Esophagus squamous epithelium (tissue), 5 donors: ENCODE measurements around the gene HAPLN3. TPM values are rescaled to one million over a fixed set of nuclear protein-coding genes. Genes with fewer than 3 reads are reported as not detected.

ENCODE experiments used
- DNase-seq: peaks from one replicate; lab custom pipeline; 2025; lab: John Stamatoyannopoulos, UW
- H3K27ac ChIP-seq, 4 donors: fragments of 200-600 bp; sonication (generic); one replicate each; pipeline ENCODE4 v1.5.1; 2016 to 2019; ENCODE audit warnings: mild to moderate bottlenecking in 1 of 4
- H3K27me3 ChIP-seq, 4 donors: fragments of 200-600 bp; sonication (generic); 1 replicate in 3 of 4; 2 replicates in 1 of 4; pipeline versions ENCODE4 v1.5.1 to v1.6.0; 2017 to 2021; ENCODE audit warnings: antibody characterized with exemption in 1 of 4
- H3K36me3 ChIP-seq, 3 donors: fragments of 200-600 bp; sonication (generic); one replicate each; pipeline ENCODE4 v1.5.1; 2016 to 2019
- H3K4me1 ChIP-seq, 3 donors: fragments of 200-600 bp; sonication (generic); one replicate each; pipeline ENCODE4 v1.5.1; 2017 to 2019
- H3K4me3 ChIP-seq, 4 donors: fragments of 200-600 bp; sonication (generic); 1 replicate in 3 of 4; 2 replicates in 1 of 4; pipeline ENCODE4 v1.5.1; 2016 to 2019; ENCODE audit warnings: mild to moderate bottlenecking in 2 of 4, moderate library complexity in 1 of 4
- H3K9me3 ChIP-seq, 3 donors: fragments of 200-600 bp; sonication (generic); one replicate each; pipeline ENCODE4 v1.5.1; 2016 to 2019
- CTCF ChIP-seq, 6 experiments: fragments of 450-650 bp in 4 of 6; fragments of 200-600 bp in 2 of 6; sonication (generic) in 2 of 6; IDR thresholded peaks; one replicate each; pipeline ENCODE4 v1.5.1; 2016 to 2019; ENCODE audit warnings: antibody characterized with exemption in 6 of 6, mild to moderate bottlenecking in 4 of 6, moderate library complexity in 4 of 6
- POLR2A ChIP-seq, 4 donors: fragments of 450-650 bp; IDR thresholded peaks; one replicate each; pipeline ENCODE4 v1.6.1; 2017; ENCODE audit warnings: antibody characterized with exemption in 4 of 4, mild to moderate bottlenecking in 4 of 4, moderate library complexity in 3 of 4
- WGBS, 2 donors: methylation state at CpG; one replicate each; pipeline ENCODE4 v1.1.5; 2018; 5-methylcytosine and 5-hydroxymethylcytosine counted together
- intact Hi-C: fragments of 100-400 bp; cut with DNase I; formaldehyde crosslinking; loops from one replicate; pipeline ENCODE4 v1.15.0; 2022
- total RNA-seq, 4 donors: library from RNA; depleted of rRNA; stranded (reverse); fragments of >200 nt; gene quantifications; one replicate each; pipeline ENCODE4 v1.1.0, GENCODE V29; 2016
- donor health status: DM: yes; HTN: yes; CAD: no.

HAPLN3 gene
- total RNA-seq, 4 donors from 2014 or later = 3.1 to 9.4 (median 7.8) TPM

DNA sequence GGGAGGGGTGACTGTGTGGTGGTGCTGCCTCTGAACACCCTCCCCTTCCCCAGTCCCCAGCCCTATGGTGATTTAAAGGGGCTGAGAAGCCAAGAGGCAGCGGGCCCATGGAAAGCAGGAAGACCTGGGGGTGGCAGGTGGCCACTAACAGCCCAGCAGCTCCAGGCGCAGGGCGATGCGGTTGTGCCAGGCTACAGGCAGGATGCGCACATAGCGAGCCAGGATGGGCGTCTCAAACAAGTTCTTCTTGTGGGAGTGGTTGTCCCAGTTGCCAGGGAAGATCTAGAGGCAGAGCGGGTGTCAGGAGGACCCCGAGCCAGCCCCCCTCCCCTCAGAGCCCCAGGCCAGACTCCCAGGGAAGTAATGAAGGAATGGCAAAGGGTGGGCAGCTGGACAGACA, 3.9 kb upstream of the HAPLN3 start:
- peaks cover 26 to 49% (median 36%) of the 10 kb centered on the region in 3 donors for H3K4me1 ChIP-seq
- H3K4me3 ChIP-seq = no peak overlapping the region
- no peaks in the 10 kb centered on the region for H3K9me3 ChIP-seq
- DNase-seq = no peak
- H3K27me3 ChIP-seq = peaks cover 0 to 16% (median 0%) of the 10 kb centered on the region in 4 donors
- 79 to 93% methylated on average over 5 to 7 of the region's 9 CpGs for WGBS, 2 donors
- H3K36me3 ChIP-seq = peaks cover 9 to 50% (median 18%) of the 10 kb centered on the region in 3 donors
- no peak for TF ChIP-seq POLR2A (IDR thresholded peaks at IDR 0.05)
- TF ChIP-seq CTCF (IDR thresholded peaks at IDR 0.05) = no peak
- H3K27ac ChIP-seq = peak overlapping the region in 1 of 4 donors; percentile 17
- intact Hi-C loops = no loop called here

DNA sequence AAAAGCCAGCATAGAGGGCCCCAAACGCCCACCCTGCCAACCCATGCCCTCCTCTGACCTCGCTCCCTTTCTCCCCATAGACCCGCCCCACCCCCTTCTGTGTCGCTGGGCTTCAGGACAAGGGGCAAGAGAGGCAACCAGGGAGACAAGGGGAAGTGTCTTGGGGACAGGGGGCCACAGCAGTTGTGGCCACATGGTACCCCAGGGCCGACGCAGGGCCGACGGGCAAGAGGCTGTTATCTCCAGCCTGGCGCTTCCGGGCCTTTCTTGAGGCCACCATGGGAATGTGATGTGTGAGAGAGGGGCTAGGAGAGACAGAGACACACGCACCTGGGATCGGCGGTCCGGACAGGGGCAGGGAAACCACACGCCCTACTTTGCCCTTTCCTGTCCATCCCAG, 3.4 kb upstream of the HAPLN3 start:
- no peak for DNase-seq
- peaks cover 0 to 20% (median 0%) of the 10 kb centered on the region in 4 donors for H3K27me3 ChIP-seq

GRCh38 chr15:88897456-88898194, 2.3 kb upstream of the HAPLN3 start:
- H3K9me3 ChIP-seq = no peaks in the 10 kb centered on the region
- H3K36me3 ChIP-seq = peaks cover 6 to 36% (median 7%) of the 10 kb centered on the region in 3 donors
- intact Hi-C loops = no loop called here
- 0 to 10% methylated on average over 4 to 5 of the region's 12 CpGs for WGBS, 2 donors
- H3K27ac ChIP-seq = peak overlapping the region; percentile 8 to 73 (median 68)
- peak overlapping the region in 2 of 4 donors; percentile 12 to 14 for H3K4me3 ChIP-seq
- peaks cover 0 to 25% (median 0%) of the 10 kb centered on the region in 4 donors for H3K27me3 ChIP-seq
- DNase-seq = no peak
- TF ChIP-seq CTCF (IDR thresholded peaks at IDR 0.05) (peak; percentile 43 to 79 (median 68)), POLR2A (IDR thresholded peaks at IDR 0.05) (no peak)
- peaks cover 29 to 52% (median 36%) of the 10 kb centered on the region in 3 donors for H3K4me1 ChIP-seq

More for the DNA sequence above, 3.4 kb upstream of the HAPLN3 start:
- Histone ChIP-seq H3K36me3 (peaks cover 7 to 47% (median 13%) of the 10 kb centered on the region in 3 donors), H3K9me3 (no peaks in the 10 kb centered on the region), H3K4me1 (peaks cover 29 to 52% (median 36%) of the 10 kb centered on the region in 3 donors), H3K27ac (peak overlapping the region in 1 of 4 donors; percentile 17), H3K4me3 (no peak overlapping the region)
- TF ChIP-seq POLR2A (IDR thresholded peaks at IDR 0.05) = no peak
- TF ChIP-seq CTCF (IDR thresholded peaks at IDR 0.05) = no peak
- intact Hi-C loops = no loop called here
- WGBS, 2 donors = 90 to 96% methylated on average over 4 to 10 of the region's 15 CpGs

- peak overlapping the region; percentile 57 to 73 (median 68) for H3K27ac ChIP-seq
- DNase-seq = no peak
- peak overlapping the region in 2 of 4 donors; percentile 12 to 14 for H3K4me3 ChIP-seq
- intact Hi-C loops = no loop called here
- H3K9me3 ChIP-seq = no peaks in the 10 kb centered on the region
- TF ChIP-seq CTCF (IDR thresholded peaks at IDR 0.05) (no peak), POLR2A (IDR thresholded peaks at IDR 0.05) (no peak)
- H3K4me1 ChIP-seq = peaks cover 29 to 52% (median 36%) of the 10 kb centered on the region in 3 donors
- H3K36me3 ChIP-seq = peaks cover 3 to 31% (median 6%) of the 10 kb centered on the region in 3 donors
- H3K27me3 ChIP-seq = peaks cover 0 to 25% (median 0%) of the 10 kb centered on the region in 4 donors
- WGBS, 2 donors = 12 to 13% methylated on average over 7 to 8 of the region's 8 CpGs
Observed at GRCh38 chr15:88897142-88897455, 1.8 kb upstream of the HAPLN3 start.
